HL-60 (cell line): ENCODE results near the gene CD2.

Experiments
- CTCF ChIP-seq: IDR thresholded peaks from one replicate; pipeline ENCODE4 v1.5.1; 2011; ENCODE audit warnings: low read length, control low read depth, inconsistent platforms; ENCODE audit not compliant: insufficient read depth
- GABPA ChIP-seq: IDR thresholded peaks from 2 replicates; pipeline ENCODE4 v1.6.1; 2012; ENCODE audit warnings: low read depth
- POLR2AphosphoS5 ChIP-seq: IDR thresholded peaks from 2 replicates; pipeline ENCODE4 v1.6.1; 2012; ENCODE audit warnings: low read depth
- REST ChIP-seq: IDR thresholded peaks from 2 replicates; pipeline ENCODE4 v1.6.1; 2012; ENCODE audit warnings: low read depth; ENCODE audit not compliant: insufficient replicate concordance
- SPI1 ChIP-seq: IDR thresholded peaks from 2 replicates; pipeline ENCODE4 v1.6.1; 2012; ENCODE audit warnings: low read depth, mild to moderate bottlenecking, borderline replicate concordance

GRCh38 chr1:116735246-116735645, 19.0 kb upstream of the CD2 start:
- TF ChIP-seq CTCF: no peak
- TF ChIP-seq SPI1: no peak
- no peak for TF ChIP-seq GABPA
- no peak for TF ChIP-seq REST
- TF ChIP-seq POLR2AphosphoS5: no peak
